ENCODE data around the gene SRPK1.

The SRPK1 gene

GRCh38 chr6:35929601-35930000, 8.7 kb upstream of the SRPK1 start:
- no peak overlapping the region for H3K27ac ChIP-seq (replicated peaks)
- TF ChIP-seq SPI1 (IDR thresholded peaks at IDR 0.05; ENCODE audit: borderline replicate concordance, low read depth) (no peak), GABPA (IDR thresholded peaks at IDR 0.05; ENCODE audit: low read depth) (no peak), REST (IDR thresholded peaks at IDR 0.05; ENCODE audit: insufficient replicate concordance, low read depth) (no peak), POLR2AphosphoS5 (IDR thresholded peaks at IDR 0.05; ENCODE audit: low read depth) (no peak)
- TF ChIP-seq, protein P1, sequence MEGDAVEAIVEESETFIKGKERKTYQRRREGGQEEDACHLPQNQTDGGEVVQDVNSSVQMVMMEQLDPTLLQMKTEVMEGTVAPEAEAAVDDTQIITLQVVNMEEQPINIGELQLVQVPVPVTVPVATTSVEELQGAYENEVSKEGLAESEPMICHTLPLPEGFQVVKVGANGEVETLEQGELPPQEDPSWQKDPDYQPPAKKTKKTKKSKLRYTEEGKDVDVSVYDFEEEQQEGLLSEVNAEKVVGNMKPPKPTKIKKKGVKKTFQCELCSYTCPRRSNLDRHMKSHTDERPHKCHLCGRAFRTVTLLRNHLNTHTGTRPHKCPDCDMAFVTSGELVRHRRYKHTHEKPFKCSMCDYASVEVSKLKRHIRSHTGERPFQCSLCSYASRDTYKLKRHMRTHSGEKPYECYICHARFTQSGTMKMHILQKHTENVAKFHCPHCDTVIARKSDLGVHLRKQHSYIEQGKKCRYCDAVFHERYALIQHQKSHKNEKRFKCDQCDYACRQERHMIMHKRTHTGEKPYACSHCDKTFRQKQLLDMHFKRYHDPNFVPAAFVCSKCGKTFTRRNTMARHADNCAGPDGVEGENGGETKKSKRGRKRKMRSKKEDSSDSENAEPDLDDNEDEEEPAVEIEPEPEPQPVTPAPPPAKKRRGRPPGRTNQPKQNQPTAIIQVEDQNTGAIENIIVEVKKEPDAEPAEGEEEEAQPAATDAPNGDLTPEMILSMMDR (IDR thresholded peaks at IDR 0.05; ENCODE audit: insufficient read depth, low read length): no peak
- DNase-seq (ENCODE audit: low read depth in 1 of 2, low spot score in 1 of 2): no peak
- H3K4me3 ChIP-seq (replicated peaks; ENCODE audit: insufficient read depth, low read length): no peak overlapping the region
- no peaks in the 10 kb centered on the region for H3K27me3 ChIP-seq (ENCODE audit: insufficient read depth, poor library complexity, severe bottlenecking)

DNA sequence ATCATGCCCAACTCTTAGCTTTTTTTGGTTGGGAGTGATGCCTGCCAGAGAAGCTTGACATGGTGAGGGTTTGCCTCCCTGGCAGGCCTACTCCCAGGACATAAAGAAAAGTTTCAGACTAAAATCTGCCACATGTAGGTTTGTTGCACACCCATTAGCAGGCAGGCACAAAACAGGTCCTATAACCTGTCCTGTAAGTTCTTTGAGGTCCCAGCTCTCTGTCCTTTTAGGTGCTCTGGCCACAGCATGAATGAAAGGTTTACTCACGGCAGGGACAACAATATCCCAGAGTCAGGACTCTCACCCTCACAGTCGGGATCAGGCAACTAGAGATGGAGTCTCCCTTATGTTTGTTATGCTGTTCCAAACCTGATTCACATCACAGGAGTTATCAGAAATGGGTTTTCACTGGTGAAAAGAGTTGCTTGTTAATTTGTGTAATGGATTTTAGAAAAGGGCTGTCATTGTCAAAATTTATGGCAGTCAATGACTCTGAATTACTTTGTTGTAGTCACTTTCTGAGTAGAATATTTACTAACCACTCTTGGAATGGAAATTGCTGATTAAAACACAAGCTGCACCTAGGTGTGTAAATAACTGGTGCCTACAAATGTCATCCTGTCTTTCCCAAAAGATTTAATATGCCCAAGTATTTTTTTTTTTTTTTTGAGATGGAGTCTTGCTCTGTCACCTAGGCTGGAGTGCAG, 5.8 kb upstream of the SRPK1 start:
- no peak for DNase-seq (ENCODE audit: low read depth in 1 of 2, low spot score in 1 of 2)
- Histone ChIP-seq H3K4me3 (replicated peaks; ENCODE audit: insufficient read depth, low read length) (no peak overlapping the region), H3K27me3 (ENCODE audit: insufficient read depth, poor library complexity, severe bottlenecking) (no peaks in the 10 kb centered on the region), H3K27ac (replicated peaks) (no peak overlapping the region)
- TF ChIP-seq, protein P1 (IDR thresholded peaks at IDR 0.05; ENCODE audit: insufficient read depth, low read length): no peak
- TF ChIP-seq SPI1 (IDR thresholded peaks at IDR 0.05; ENCODE audit: borderline replicate concordance, low read depth) (no peak), POLR2AphosphoS5 (IDR thresholded peaks at IDR 0.05; ENCODE audit: low read depth) (no peak), REST (IDR thresholded peaks at IDR 0.05; ENCODE audit: insufficient replicate concordance, low read depth) (no peak), GABPA (IDR thresholded peaks at IDR 0.05; ENCODE audit: low read depth) (no peak)

- H3K27me3 ChIP-seq (ENCODE audit: insufficient read depth, poor library complexity, severe bottlenecking): no peaks in the 10 kb centered on the region
- TF ChIP-seq GABPA (IDR thresholded peaks at IDR 0.05; ENCODE audit: low read depth): no peak
- TF ChIP-seq REST (IDR thresholded peaks at IDR 0.05; ENCODE audit: insufficient replicate concordance, low read depth): no peak
- no peak for TF ChIP-seq POLR2AphosphoS5 (IDR thresholded peaks at IDR 0.05; ENCODE audit: low read depth)
- TF ChIP-seq, protein P1 (IDR thresholded peaks at IDR 0.05; ENCODE audit: insufficient read depth, low read length): no peak
- no peak for TF ChIP-seq SPI1 (IDR thresholded peaks at IDR 0.05; ENCODE audit: borderline replicate concordance, low read depth)
- no peak for DNase-seq (ENCODE audit: low read depth in 1 of 2, low spot score in 1 of 2)
- H3K27ac ChIP-seq (replicated peaks): no peak overlapping the region
- no peak overlapping the region for H3K4me3 ChIP-seq (replicated peaks; ENCODE audit: insufficient read depth, low read length)
These were observed 5.1 kb upstream of the SRPK1 start for GRCh38 chr6:35925961-35926360.
